Measurements from ENCODE around the gene EDEM2. TPM values are rescaled to one million over a fixed set of nuclear protein-coding genes. Genes with fewer than 3 reads are reported as not detected.

The EDEM2 gene
- total and polyA plus RNA-seq, 2 of the 13 experiments (the other 11 are each of a cell fraction or from before 2014, with no cell fraction given): 33.1 to 46.9 TPM

- peak in 1 of 2 experiments; percentile 31; a peak in 1 of 4 replicates for TF ChIP-seq NR2F1 (CRISPR knock-in tag; IDR thresholded peaks at IDR 0.05)
- TF ChIP-seq MAFK (conservative IDR thresholded peaks at IDR 0.05 in 1 of 2, IDR thresholded peaks at IDR 0.05 in 1 of 2; ENCODE audit: low read length in 2 of 2): peak in 1 of 2 experiments; percentile 16; a peak in 1 of 4 replicates
- TF ChIP-seq NR2C2 (CRISPR knock-in tag; IDR thresholded peaks at IDR 0.05; ENCODE audit: borderline replicate concordance): 0 out of 2 replicates have a peak, but pooled peaks have one; percentile 18
- peak; percentile 80 for TF ChIP-seq SIX4 (CRISPR knock-in tag; IDR thresholded peaks at IDR 0.05)
- TF ChIP-seq SALL2 (CRISPR knock-in tag; IDR thresholded peaks at IDR 0.05): no peak
Measured at GRCh38 chr20:35087355-35087754, 59.8 kb downstream of the EDEM2 start (continued).

- no peak overlapping the region for H2AFZ ChIP-seq (ENCODE audit: low read length)
- POLR2A ChIA-PET: no interaction called here
- H3K4me1 ChIP-seq (ENCODE audit: insufficient read depth, low read length): peaks cover 37% of the 10 kb centered on the region
- CTCF ChIA-PET (ENCODE audit: low intra/inter-chr PET ratio, low total read pairs): no interaction called here
- no peaks in the 10 kb centered on the region for H3K27me3 ChIP-seq (ENCODE audit: control insufficient read depth in 1 of 2, insufficient read depth in 2 of 2, low read length in 2 of 2)
- DNase-seq (ENCODE audit: low spot score) (no peak), ATAC-seq (no peak), FAIRE-seq (no peak)
- H3K79me2 ChIP-seq (ENCODE audit: insufficient read depth, low read length): peaks cover 91% of the 10 kb centered on the region
- BruUV-seq (replicated peaks): TSS peak; percentile 5
- in situ Hi-C loops (cut with HindIII; ENCODE audit: extremely low pct_ligation_motif_present, low pct_unique_long_range_greater_than_20kb): no loop called here
- H3K9me3 ChIP-seq (ENCODE audit: low read length): no peaks in the 10 kb centered on the region
- peaks cover 78% of the 10 kb centered on the region for H4K20me1 ChIP-seq (ENCODE audit: insufficient read depth, low read length)
- peaks cover 11 to 23% of the 10 kb centered on the region in 2 experiments for H3K36me3 ChIP-seq (replicated peaks in 1 of 2; ENCODE audit: control insufficient read depth in 1 of 2, insufficient read depth in 2 of 2, low read length in 2 of 2)
- 98% methylated on average over 11 of the region's 11 CpGs for WGBS (ENCODE audit: low lambda C conversion rate)
- no peak overlapping the region for H3K27ac ChIP-seq (ENCODE audit: extremely low read length, insufficient read depth, low read length)
- H3K9ac ChIP-seq (ENCODE audit: insufficient read depth, low read depth, low read length): no peak overlapping the region
- intact Hi-C loops (cut with micrococcal nuclease; ENCODE audit: unreplicated experiment): no loop called here
- no peak overlapping the region for H3K4me3 ChIP-seq (replicated peaks in 1 of 3; ENCODE audit: insufficient read depth in 1 of 3, low read depth in 2 of 3, low read length in 3 of 3)
- TF ChIP-seq ZNF121 (CRISPR knock-in tag; IDR thresholded peaks at IDR 0.05) (peak; percentile 87), ZNF335 (CRISPR knock-in tag; IDR thresholded peaks at IDR 0.05) (no peak)
- TF ChIP-seq, protein P1, sequence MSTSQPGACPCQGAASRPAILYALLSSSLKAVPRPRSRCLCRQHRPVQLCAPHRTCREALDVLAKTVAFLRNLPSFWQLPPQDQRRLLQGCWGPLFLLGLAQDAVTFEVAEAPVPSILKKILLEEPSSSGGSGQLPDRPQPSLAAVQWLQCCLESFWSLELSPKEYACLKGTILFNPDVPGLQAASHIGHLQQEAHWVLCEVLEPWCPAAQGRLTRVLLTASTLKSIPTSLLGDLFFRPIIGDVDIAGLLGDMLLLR (CRISPR knock-in tag; IDR thresholded peaks at IDR 0.05): no peak
- H3K4me2 ChIP-seq (ENCODE audit: low read depth, low read length): no peak overlapping the region
Measured at GRCh38 chr20:35085477-35086225, 61.5 kb downstream of the EDEM2 start.

Data from HepG2 (cell line).